HL-60 (cell line): ENCODE results near the gene RDH5.

ENCODE experiments used
- CTCF ChIP-seq: IDR thresholded peaks from one replicate; pipeline ENCODE4 v1.5.1; 2011; ENCODE audit warnings: low read length, control low read depth, inconsistent platforms; ENCODE audit not compliant: insufficient read depth
- GABPA ChIP-seq: IDR thresholded peaks from 2 replicates; pipeline ENCODE4 v1.6.1; 2012; ENCODE audit warnings: low read depth
- POLR2AphosphoS5 ChIP-seq: IDR thresholded peaks from 2 replicates; pipeline ENCODE4 v1.6.1; 2012; ENCODE audit warnings: low read depth
- REST ChIP-seq: IDR thresholded peaks from 2 replicates; pipeline ENCODE4 v1.6.1; 2012; ENCODE audit warnings: low read depth; ENCODE audit not compliant: insufficient replicate concordance

GRCh38 chr12:55712700-55713415, 7.3 kb upstream of the RDH5 start:
- TF ChIP-seq CTCF (no peak), GABPA (no peak), POLR2AphosphoS5 (no peak), REST (no peak)
